Transverse colon (tissue), 4 donors: ENCODE measurements around the gene AMPD3. TPM values are rescaled to one million over a fixed set of nuclear protein-coding genes. Genes with fewer than 3 reads are reported as not detected.
A peak's percentile ranks its signal among the peaks of the same experiment; 100 is the strongest.

Experiments
- DNase-seq: peaks from one replicate; pipeline ENCODE4 v3.0.0-alpha.2; 2019
- H3K27ac ChIP-seq, 4 donors: fragments of 200-600 bp; sonication (generic); 2 replicates each; pipeline ENCODE4 v1.5.1; 2016 to 2018; ENCODE audit warnings: inconsistent platforms in 4 of 4
- H3K27me3 ChIP-seq: fragments of 200-600 bp; sonication (generic); 2 replicates; pipeline ENCODE4 v1.5.1; 2017; ENCODE audit warnings: inconsistent platforms
- H3K36me3 ChIP-seq, 4 donors: fragments of 200-600 bp; sonication (generic); 2 replicates each; pipeline ENCODE4 v1.5.1; 2017 to 2019; ENCODE audit warnings: inconsistent platforms in 4 of 4
- H3K4me1 ChIP-seq, 4 donors: fragments of 200-600 bp; sonication (generic); 2 replicates each; pipeline ENCODE4 v1.5.1; 2017 to 2020; ENCODE audit warnings: inconsistent platforms in 4 of 4
- H3K4me3 ChIP-seq, 4 donors: fragments of 200-600 bp; sonication (generic); 1 replicate in 1 of 4; 2 replicates in 3 of 4; pipeline versions ENCODE4 v1.5.1 to v1.6.1; 2017 to 2019; ENCODE audit warnings: inconsistent platforms in 4 of 4
- H3K9me3 ChIP-seq, 2 donors: fragments of 200-600 bp; sonication (generic); 2 replicates each; pipeline ENCODE4 v1.5.1; 2017 to 2019; ENCODE audit warnings: inconsistent platforms in 2 of 2
- EP300 ChIP-seq: sonication (generic); formaldehyde crosslinking; IDR thresholded peaks from one replicate; pipeline ENCODE4 v1.6.1; 2017; ENCODE audit warnings: antibody characterized with exemption, low read depth
- POLR2A ChIP-seq: fragments of 450-650 bp; IDR thresholded peaks from one replicate; pipeline ENCODE4 v1.6.1; 2016; ENCODE audit warnings: antibody characterized with exemption, mild to moderate bottlenecking, moderate library complexity
- POLR2AphosphoS5 ChIP-seq, 3 donors: sonication (generic); formaldehyde crosslinking; IDR thresholded peaks; one replicate each; pipeline ENCODE4 v1.6.1; 2016; ENCODE audit warnings: antibody characterized with exemption in 3 of 3
- WGBS, 2 donors: methylation state at CpG; one replicate each; pipeline ENCODE4 v1.1.5; 2018; ENCODE audit warnings: low coverage in 1 of 2; 5-methylcytosine and 5-hydroxymethylcytosine counted together
- in situ Hi-C, 4 donors: fragments of 200-750 bp; cut with MboI; loops; one replicate each; pipeline versions ENCODE4 v1.15.0 to v1.15.1; 2017; ENCODE audit warnings: low sequenced_read_pairs in 3 of 4, low pct_ligation_motif_present in 1 of 4, low pct_unique_long_range_greater_than_20kb in 1 of 4
- intact Hi-C: fragments of 100-400 bp; cut with DNase I; formaldehyde crosslinking; loops from one replicate; pipeline ENCODE4 v1.15.1; 2023; ENCODE audit warnings: low total_unique reads
- total RNA-seq, 4 donors: library from RNA; depleted of rRNA; stranded (reverse); fragments of >200 nt; gene quantifications; one replicate each; pipeline ENCODE4 v1.1.0, GENCODE V29; 2016
- TF ChIP-seq, protein P1 (sequence below), 5 experiments: fragments of 200-600 bp in 3 of 5; fragments of 450-650 bp in 2 of 5; sonication (generic) in 3 of 5; IDR thresholded peaks; 1 replicate in 2 of 5; 2 replicates in 3 of 5; pipeline ENCODE4 v1.5.1; 2016 to 2017; ENCODE audit warnings: antibody characterized with exemption in 5 of 5, inconsistent platforms in 3 of 5, mild to moderate bottlenecking in 2 of 5, moderate library complexity in 1 of 5

AMPD3 gene
- total RNA-seq, 4 donors from 2014 or later: 2.4 to 32.9 (median 11.2) TPM

DNA sequence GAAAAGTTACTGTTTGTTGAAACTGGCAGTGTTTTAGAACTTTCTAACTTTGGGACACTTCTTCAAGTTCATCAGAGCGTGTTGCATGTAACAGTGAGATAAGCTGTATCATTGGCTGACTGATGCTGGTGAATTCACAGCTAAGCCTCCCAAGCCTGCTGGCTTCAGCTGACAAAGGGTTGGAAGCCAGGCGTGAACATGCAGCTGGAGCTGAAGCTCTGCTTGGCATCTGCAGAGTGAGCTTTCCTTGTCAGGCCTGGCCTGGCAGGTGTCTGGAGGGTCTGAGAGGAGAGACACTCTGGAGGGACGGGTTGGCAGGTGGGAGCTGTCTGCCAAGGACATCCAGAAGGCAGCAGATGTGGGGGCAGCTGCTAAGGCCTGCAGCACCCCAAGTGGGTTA lies 1.5 kb downstream of the AMPD3 start:
- WGBS, 2 donors: 65 to 80% methylated on average over 1 to 3 of the region's 3 CpGs
- no peak for TF ChIP-seq POLR2AphosphoS5 (IDR thresholded peaks at IDR 0.05)
- no peak for TF ChIP-seq POLR2A
- TF ChIP-seq, protein P1, sequence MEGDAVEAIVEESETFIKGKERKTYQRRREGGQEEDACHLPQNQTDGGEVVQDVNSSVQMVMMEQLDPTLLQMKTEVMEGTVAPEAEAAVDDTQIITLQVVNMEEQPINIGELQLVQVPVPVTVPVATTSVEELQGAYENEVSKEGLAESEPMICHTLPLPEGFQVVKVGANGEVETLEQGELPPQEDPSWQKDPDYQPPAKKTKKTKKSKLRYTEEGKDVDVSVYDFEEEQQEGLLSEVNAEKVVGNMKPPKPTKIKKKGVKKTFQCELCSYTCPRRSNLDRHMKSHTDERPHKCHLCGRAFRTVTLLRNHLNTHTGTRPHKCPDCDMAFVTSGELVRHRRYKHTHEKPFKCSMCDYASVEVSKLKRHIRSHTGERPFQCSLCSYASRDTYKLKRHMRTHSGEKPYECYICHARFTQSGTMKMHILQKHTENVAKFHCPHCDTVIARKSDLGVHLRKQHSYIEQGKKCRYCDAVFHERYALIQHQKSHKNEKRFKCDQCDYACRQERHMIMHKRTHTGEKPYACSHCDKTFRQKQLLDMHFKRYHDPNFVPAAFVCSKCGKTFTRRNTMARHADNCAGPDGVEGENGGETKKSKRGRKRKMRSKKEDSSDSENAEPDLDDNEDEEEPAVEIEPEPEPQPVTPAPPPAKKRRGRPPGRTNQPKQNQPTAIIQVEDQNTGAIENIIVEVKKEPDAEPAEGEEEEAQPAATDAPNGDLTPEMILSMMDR (IDR thresholded peaks at IDR 0.05): no peak
- TF ChIP-seq EP300: no peak
- H3K9me3 ChIP-seq: no peaks in the 10 kb centered on the region
- H3K4me3 ChIP-seq: peak overlapping the region in 3 of 4 donors; percentile 8 to 38 (median 18)
- intact Hi-C loops: no loop called here
- peaks cover 13 to 49% (median 18%) of the 10 kb centered on the region in 4 donors for H3K4me1 ChIP-seq
- in situ Hi-C loops: no loop called here
- H3K36me3 ChIP-seq: peaks cover 0 to under 1% (median 0%) of the 10 kb centered on the region in 4 donors
- peak overlapping the region; percentile 69 to 79 (median 76) for H3K27ac ChIP-seq
- no peaks in the 10 kb centered on the region for H3K27me3 ChIP-seq
- DNase-seq: no peak

DNA sequence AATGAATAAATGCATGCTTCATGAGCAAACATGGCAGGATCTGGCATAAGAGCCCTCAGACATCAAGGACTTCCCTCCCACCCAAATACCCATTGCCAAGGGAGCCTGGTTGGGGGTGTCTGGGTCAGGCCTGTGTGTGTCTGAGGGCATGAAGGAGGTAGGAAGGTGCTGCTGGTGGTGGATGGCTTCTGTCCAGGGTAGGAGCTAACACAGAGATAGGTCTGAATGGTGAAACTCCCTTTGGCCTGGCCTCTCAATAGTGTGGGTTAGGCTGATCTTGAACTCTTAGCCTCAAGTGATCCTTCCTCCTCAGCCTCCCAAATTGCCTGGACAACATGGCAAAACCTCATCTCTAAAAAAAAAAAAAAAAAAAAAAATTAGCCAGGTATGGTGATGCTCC lies 2.8 kb downstream of the AMPD3 start:
- peaks cover 13 to 40% (median 15%) of the 10 kb centered on the region in 4 donors for H3K4me1 ChIP-seq
- H3K27me3 ChIP-seq: no peaks in the 10 kb centered on the region
- H3K36me3 ChIP-seq: peaks cover 0 to 12% (median 3%) of the 10 kb centered on the region in 4 donors
- in situ Hi-C loops (no loop called here), intact Hi-C loops (no loop called here)
- no peak overlapping the region for H3K4me3 ChIP-seq
- TF ChIP-seq POLR2A (no peak), EP300 (no peak)
- peak overlapping the region in 1 of 4 donors; percentile 13 for H3K27ac ChIP-seq
- no peak for DNase-seq
- H3K9me3 ChIP-seq: no peaks in the 10 kb centered on the region

DNA sequence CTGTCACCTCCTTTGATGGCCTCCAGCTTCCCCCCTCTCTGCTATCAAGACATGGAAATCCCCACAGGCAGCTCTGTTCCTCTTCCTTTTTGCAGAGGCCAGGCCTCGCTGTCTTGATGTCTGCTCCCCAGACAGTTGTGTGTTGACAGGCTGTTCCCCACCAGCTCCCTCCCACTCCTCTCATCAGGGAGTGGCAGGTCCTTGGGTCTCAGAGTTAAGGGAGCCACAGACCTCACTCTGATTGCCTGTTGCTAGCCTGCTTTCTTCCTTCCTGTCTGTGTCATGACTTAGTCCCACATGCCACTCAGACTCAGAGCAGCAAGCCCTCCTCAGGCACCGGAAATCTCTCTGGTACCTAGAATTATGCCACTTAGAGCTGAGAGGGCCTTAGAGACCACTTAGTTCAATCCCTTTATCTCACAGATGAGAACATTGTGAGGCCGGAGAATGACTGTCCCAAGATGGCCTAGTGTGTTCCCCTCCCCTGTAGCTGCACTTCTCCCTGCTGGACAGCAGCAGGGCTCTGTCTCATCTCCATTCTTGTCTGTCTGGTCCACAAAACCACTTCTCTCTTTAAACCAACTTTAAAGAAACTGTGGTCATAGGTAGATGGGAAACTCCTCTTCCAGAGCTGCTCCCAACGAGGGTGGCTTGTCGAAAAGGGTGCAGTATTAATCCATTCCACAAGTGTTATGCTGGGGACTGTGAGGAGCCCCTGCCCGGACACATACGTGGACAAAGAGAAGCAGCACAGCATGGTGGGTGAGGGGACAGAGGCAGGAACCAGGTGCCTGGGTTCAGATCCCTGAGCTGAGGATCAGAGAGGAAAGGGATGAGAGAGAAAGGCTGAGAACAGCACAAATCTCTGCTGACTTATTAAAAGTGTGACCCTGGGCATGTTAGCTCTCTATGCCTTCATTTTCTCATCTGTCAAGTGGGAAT lies 4.2 kb downstream of the AMPD3 start:
- Histone ChIP-seq H3K36me3 (peaks cover 0 to 20% (median 3%) of the 10 kb centered on the region in 4 donors), H3K27ac (peak overlapping the region; percentile 23 to 62 (median 44)), H3K4me3 (no peak overlapping the region), H3K9me3 (no peaks in the 10 kb centered on the region), H3K4me1 (peaks cover 13 to 40% (median 15%) of the 10 kb centered on the region in 4 donors), H3K27me3 (no peaks in the 10 kb centered on the region)
- TF ChIP-seq EP300 (no peak), POLR2A (no peak), POLR2AphosphoS5 (IDR thresholded peaks at IDR 0.05) (no peak)
- TF ChIP-seq, protein P1 (IDR thresholded peaks at IDR 0.05): no peak
- intact Hi-C loops (no loop called here), in situ Hi-C loops (no loop called here)
- no peak for DNase-seq
- WGBS, 2 donors: 72 to 73% methylated on average over 4 to 7 of the region's 7 CpGs

DNA sequence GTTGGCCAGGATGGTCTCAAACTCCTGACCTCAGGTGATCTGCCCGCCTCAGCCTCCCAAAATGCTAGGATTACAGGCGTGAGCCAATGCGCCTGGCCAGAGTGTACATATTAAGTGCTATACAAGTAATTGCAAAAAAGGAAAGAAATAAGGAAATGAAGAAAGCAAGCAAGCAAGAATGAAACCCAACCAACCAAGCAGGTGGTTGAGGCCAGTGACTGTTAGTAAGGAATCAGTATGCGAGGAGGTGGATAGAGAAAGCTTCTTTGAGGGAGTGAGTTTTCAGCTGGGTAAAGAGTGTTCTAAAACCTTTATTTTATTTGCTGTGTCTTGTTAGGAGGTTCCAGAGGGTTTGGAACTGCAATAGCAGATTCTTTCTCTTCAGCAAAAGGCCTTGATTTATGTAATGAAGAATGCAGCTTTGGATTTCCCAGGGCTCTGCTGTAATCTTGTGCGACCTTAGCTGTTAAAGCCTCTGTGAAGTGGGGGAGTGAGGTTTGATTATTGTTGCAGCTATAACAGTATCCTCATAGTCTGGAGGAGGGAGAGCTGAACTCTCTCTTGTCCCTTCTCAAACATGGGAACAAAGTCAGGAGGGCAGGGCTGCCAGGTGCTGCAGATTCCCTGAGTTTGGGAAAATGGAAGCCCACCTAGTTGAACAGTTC lies 5.7 kb downstream of the AMPD3 start:
- peaks cover 0 to 20% (median 3%) of the 10 kb centered on the region in 4 donors for H3K36me3 ChIP-seq
- no peak for DNase-seq
- no peak for TF ChIP-seq POLR2A
- TF ChIP-seq POLR2AphosphoS5 (IDR thresholded peaks at IDR 0.05): no peak
- no peak for TF ChIP-seq EP300
- TF ChIP-seq, protein P1 (IDR thresholded peaks at IDR 0.05): no peak
- no peaks in the 10 kb centered on the region for H3K9me3 ChIP-seq
- H3K27ac ChIP-seq: no peak overlapping the region
- intact Hi-C loops (no loop called here), in situ Hi-C loops (no loop called here)
- peaks cover 6 to 30% (median 8%) of the 10 kb centered on the region in 4 donors for H3K4me1 ChIP-seq
- WGBS, 2 donors: 87 to 88% methylated on average over 5 of the region's 5 CpGs
- H3K4me3 ChIP-seq: no peak overlapping the region
- H3K27me3 ChIP-seq: no peaks in the 10 kb centered on the region
